Cerebellar cortex (tissue), 1 donor: ENCODE data around the gene TPM2.
A peak's percentile ranks its signal among the peaks of the same experiment; 100 is the strongest.

Experiments used
- DNase-seq: peaks from one replicate; pipeline ENCODE4 v3.0.0-alpha.2; 2015; ENCODE audit warnings: low spot score

Gene TPM2

DNA sequence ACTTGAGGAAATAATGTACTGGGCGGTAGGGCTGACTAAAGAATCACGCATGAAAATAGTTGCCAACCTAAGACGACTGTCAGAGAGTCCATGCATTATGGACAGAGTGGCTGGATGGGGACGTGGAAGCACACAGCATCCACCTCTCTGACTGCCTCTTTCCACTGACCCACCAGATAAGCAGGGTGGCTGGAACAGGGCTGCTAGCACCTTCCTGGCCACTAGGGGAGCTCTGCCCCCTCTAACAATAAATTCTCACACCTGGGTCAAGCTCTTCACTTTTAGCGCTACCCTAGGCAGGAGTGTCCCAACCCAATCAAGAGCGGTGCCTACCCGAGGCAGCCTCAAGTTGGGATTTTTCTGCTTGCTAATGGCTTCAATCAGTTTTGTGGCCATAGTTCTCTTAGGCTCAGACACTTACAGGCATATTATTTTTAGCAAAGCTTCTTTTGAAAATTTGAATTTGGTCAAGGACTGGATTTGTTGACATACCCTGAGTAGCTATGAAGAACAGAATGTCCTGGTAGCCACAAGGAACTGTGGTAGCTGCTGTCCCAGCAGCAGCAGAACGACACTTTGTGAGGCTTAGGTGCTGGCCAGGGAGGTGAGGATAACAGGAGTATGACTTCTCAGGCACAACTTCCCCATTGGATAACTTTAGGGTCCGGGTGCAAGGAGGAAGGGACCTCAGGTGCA lies 6.9 kb upstream of the TPM2 start:
- peak; percentile 80 for DNase-seq

- no peak for DNase-seq
These were observed 6.2 kb upstream of the TPM2 start for GRCh38 chr9:35695943-35696401.

DNA sequence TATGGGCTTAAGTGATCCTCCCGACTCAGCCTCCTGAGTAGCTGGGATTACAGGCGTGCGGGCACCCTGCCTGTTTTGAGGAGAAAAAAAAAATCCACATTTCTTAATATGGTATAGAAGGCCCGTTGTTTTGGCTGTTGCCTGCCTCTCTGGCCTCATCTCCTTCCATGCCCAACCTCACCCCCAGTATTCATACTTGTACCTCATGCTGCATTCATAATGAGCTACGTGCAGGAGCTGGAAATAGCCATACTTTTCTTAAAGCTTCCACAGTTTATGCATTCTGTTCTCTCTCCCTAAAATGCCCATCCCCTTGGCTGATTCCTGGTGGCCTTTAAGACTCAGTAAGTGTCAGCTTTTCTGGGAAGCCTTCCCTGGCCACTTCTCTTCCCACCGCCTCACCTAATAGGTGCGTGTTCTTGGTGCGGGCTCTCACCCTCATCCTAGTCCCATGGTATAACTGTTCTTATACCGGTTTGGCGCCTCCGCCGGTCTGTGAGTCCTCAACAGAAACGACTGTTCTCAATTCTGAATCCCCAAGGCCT lies 2.1 kb upstream of the TPM2 start:
- DNase-seq, result no peak

DNA sequence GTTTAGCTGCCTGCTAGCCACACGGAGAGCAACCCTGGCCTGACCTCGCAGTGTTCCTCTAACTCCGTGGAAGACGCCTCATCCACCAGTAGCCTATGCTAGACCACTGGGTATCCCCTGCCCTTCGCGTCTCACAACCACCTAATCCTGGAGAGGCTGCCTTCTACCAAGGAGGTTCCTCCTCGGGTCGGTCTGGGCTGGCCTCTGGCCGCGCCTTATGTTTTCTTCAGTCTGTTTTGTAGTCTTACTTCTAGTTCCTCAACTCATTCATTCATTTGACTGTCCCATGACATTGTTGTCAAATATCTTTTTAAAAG lies 1.6 kb upstream of the TPM2 start:
- peak; percentile 69 for DNase-seq

GRCh38 chr9:35690614-35691333 lies 1.0 kb upstream of the TPM2 start:
- peak; percentile 79 for DNase-seq

- DNase-seq, result no peak
These were observed 529 bp upstream of the TPM2 start for GRCh38 chr9:35690294-35690613.

GRCh38 chr9:35688558-35689541 lies 875 bp downstream of the TPM2 start:
- no peak for DNase-seq

DNA sequence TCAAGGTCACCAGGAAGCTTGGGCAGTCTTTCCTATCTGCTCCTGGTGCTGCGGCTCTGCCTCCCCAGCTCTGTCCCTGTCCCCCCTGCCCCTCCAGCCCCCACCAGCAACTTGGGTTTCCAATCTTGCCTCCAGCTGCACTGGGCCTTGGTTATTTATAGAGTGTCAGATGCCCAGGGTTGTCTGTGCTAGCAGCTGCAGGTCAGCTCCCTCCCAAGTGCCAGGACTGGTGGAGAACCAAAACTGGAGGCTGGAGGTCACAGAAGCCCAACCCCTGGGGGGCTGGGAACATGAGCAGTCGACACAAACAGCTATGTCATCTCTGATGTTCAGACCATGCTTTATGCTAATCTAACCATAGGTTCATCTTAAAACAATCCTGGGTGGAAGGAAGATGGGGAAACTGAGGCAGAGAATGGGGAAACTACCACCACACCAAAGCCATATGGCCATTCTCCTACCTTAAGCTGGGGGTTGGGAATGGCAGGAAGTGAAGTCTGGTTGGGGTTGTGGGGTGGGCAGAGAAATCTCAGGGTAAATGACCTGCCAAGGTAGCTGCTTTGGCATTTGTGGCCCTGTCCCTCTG lies 1.7 kb downstream of the TPM2 start:
- DNase-seq, result no peak

- no peak for DNase-seq
These were observed 2.4 kb downstream of the TPM2 start for GRCh38 chr9:35687306-35687705.

GRCh38 chr9:35686222-35687203 lies 3.2 kb downstream of the TPM2 start:
- DNase-seq, result peak; percentile 94

DNA sequence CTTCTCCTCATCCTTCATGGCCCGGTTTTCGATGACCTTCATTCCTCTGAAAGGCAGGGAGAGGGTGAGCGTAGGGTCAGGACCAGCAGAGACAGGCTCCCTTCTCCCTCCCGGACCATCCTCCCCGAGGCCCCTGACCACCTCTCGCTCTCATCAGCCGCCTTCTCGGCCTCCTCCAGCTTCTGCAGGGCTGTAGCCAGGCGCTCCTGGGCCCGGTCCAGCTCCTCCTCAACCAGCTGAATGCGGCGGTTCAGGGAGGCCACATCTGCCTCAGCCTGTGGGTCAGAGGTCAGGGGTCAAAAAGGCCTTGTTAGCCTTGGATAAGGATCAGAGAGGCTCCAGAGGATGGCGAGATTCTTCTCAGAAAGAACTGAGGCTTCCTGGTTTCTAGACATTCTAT lies 4.2 kb downstream of the TPM2 start:
- DNase-seq, result no peak

- no peak for DNase-seq
These were observed 4.8 kb downstream of the TPM2 start for GRCh38 chr9:35684921-35685320.

GRCh38 chr9:35683323-35683722 lies 6.4 kb downstream of the TPM2 start:
- no peak for DNase-seq

GRCh38 chr9:35682520-35683315 lies 7.0 kb downstream of the TPM2 start:
- DNase-seq, result no peak

DNA sequence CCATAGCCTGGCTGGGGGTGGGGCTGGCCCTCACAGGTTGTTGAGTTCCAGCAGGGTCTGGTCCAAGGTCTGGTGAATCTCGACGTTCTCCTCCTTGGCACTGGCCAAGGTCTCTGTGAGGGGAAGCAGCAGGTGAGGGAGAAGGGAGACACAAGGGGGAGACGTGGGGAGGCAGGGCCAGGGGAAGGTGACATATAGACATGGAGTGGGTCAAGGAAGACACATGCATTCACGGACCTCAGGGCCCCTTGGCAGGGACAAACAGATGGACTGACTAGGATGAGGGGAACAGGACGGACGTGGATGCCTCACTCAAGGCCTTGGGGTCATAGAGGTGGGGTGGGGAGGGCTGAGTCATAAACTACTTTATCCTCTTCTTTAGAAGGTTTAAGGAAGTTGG lies 7.7 kb downstream of the TPM2 start:
- no peak for DNase-seq

- DNase-seq, result no peak
These were observed 8.3 kb downstream of the TPM2 start for GRCh38 chr9:35681341-35682002.

DNA sequence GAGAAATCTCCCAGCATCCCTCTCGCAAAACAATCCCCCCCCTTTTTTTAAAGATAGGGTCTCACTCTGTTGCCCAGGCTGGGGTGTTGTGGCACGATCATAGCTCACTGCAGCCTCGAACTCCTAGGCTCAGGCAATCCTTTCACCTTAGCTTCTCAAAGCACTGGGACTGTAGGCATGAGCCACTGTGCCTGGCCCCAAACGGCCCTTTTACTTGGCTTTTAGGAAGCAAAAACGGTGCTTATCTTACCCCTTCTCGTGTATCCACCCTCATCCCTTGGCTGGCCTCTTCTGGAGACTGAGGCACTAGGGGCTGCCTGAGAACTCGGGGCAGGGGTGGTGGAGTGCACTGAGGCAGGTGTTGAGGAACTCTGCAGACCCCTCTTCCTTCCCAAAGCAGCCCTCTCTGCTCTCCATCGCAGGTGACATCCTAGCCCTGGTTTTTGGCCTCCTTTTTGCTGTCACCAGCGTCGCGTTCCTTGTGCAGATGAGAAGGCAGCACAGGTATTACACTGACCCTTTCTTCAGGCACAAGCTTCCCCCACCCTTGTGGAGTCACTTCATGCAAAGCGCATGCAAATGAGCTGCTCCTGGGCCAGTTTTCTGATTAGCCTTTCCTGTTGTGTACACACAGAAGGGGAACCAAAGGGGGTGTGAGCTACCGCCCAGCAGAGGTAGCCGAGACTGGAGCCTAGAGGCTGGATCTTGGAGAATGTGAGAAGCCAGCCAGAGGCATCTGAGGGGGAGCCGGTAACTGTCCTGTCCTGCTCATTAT lies 9.2 kb downstream of the TPM2 start:
- peak; percentile 80 for DNase-seq

GRCh38 chr9:35679766-35680330 lies 9.9 kb downstream of the TPM2 start:
- DNase-seq, result no peak
